ENCODE measurements around the gene TUBB6. TPM values are rescaled to one million over a fixed set of nuclear protein-coding genes. Genes with fewer than 3 reads are reported as not detected.

Gene TUBB6
- polyA plus RNA-seq, 3 donors, result 54.1 to 63.3 (median 58.6) TPM

DNA sequence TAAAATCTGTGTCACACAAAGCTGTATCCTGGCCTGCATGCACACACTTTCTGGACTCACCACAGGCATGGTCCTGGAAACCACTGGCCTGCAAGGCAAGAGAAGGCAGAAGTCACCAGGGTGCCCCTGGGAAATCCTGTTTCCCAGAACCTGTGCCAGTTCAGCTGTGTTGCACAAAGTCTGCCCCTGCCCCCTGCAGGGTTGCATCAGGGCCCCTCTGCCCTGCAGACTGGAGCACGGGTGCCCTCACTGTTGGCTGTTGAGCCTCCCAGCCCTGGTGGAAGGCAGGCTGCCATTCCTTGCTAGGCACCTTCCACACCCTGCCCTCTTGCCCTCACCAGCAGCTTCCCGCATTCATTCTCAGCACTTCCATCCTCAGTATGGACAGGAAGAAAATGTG, 18.0 kb upstream of the TUBB6 start:
- DNase-seq (ENCODE audit: low read depth in 3 of 3, low spot score in 2 of 3), result no peak

- no peak for DNase-seq (ENCODE audit: low read depth in 3 of 3, low spot score in 2 of 3)
Observed at GRCh38 chr18:12291161-12291560, 16.9 kb upstream of the TUBB6 start.

- no peak for DNase-seq (ENCODE audit: low read depth in 3 of 3, low spot score in 2 of 3)
Observed at GRCh38 chr18:12291690-12292089, 16.4 kb upstream of the TUBB6 start.

DNA sequence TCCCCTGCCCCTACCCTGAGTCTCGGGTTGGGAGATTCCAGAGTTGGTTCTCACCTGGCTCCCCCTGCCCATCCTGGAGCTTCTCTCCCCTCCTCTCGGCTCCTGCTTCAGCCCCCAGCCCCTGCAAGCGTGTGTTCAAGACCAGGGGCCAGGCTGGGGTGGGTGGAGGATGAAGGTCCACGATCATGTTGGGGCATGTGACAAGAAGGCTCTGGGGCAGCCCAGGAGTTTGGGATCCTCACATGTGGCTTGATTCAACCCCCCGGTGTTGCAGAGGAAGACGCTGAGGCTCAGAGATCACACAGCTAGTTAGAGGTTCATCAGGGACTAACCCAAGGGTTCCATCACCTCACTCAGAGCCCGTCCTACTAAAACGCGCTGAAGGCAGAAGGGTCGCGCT, 14.2 kb upstream of the TUBB6 start:
- DNase-seq (ENCODE audit: low read depth in 3 of 3, low spot score in 2 of 3), result no peak

- no peak for DNase-seq (ENCODE audit: low read depth in 3 of 3, low spot score in 2 of 3)
Observed at GRCh38 chr18:12295389-12296086, 12.5 kb upstream of the TUBB6 start.

DNA sequence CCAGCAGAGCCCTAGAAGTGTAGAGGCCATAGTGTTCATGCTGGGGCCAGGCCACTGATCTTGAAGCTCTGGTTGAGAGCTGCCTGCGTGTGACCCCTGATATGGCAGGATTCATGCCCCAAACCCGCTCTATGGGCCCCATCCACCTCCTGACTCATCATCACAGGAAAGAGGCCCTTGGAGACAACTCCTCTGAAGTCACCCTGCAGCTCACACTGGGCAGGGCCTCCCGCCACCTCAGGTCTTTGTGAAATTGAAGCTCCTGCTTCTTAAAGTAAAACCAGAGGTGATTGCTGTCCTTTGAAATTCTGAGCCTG, 12.0 kb upstream of the TUBB6 start:
- no peak for DNase-seq (ENCODE audit: low read depth in 3 of 3, low spot score in 2 of 3)

DNA sequence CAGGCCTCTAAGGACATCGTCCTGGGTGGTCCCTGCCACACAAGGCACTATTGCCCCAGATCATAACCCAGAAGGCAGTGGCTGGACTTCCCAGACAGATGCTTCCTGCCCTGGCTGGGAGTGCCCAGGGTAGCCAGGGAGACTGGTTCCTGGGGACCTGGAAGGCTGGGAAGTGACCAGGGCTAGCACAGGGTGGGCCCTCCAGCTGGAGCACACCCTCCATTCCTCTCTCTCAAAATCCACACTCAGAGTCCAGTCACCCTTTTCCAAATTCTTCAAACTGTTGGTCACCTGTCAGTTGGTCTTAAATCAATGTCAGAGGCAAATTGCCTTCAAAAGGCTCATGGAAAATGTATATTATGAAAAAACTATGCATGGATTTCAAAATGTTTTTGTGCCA, 11.6 kb upstream of the TUBB6 start:
- no peak for DNase-seq (ENCODE audit: low read depth in 3 of 3, low spot score in 2 of 3)

DNA sequence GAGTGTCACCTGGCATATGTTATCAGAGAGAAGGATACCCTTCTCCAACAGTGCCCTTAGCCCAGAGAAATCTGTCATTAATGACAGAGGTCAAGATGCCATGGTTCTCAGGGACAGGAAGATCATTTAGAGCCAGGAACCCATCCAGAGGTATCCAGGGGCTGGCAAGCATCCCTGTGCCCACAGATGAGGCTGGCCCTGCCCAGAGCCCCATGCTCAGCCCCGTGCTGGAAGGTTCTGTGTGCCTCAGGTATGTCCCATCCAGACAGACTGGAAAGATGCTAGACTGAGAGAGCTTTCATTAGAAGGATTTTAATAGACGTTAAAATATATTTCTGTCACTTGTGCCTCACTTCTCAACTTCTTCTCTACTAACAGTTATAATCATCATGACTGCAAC, 8.2 kb upstream of the TUBB6 start:
- DNase-seq (ENCODE audit: low read depth in 3 of 3, low spot score in 2 of 3), result no peak

- no peak for DNase-seq (ENCODE audit: low read depth in 3 of 3, low spot score in 2 of 3)
Observed at GRCh38 chr18:12301263-12302005, 6.6 kb upstream of the TUBB6 start.

- no peak for DNase-seq (ENCODE audit: low read depth in 3 of 3, low spot score in 2 of 3)
Observed at GRCh38 chr18:12302391-12303147, 5.5 kb upstream of the TUBB6 start.

- no peak for DNase-seq (ENCODE audit: low read depth in 3 of 3, low spot score in 2 of 3)
Observed at GRCh38 chr18:12304351-12305210, 3.5 kb upstream of the TUBB6 start.

GRCh38 chr18:12305211-12305610, 2.8 kb upstream of the TUBB6 start:
- DNase-seq (ENCODE audit: low read depth in 3 of 3, low spot score in 2 of 3), result no peak

DNA sequence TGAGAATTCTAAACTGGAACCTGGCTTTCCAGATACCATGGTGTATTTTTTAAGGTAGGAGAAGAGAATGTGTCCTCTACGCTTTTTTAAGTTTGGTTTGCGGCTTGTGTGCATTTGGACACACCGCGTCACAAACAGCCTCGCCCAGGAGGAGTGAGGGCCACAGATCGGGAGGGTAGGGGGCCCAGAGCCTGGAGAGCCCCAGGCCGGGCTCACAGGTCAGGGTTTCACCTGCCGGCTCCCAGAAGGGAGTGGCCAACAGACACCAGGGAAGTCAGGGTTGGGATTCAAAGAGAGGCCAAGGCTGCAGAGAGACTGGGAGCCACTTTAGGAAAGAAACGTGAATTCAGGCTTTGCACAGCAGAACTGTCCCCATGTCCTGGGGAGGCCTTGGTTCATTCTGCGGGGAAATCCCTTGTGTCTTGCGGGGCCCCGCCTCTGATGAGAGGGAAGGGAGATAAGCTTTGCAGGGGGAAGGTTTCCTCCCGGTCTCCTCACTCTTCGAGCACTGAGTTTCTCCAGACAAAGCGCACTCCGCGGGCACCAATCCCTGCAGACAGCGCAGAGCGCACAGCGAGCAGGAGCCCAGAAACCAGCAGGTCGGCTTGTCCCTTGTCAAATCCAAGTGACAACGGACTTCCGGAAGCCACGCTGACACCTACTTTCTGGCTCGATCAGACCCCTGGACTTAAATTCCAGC, 2.0 kb upstream of the TUBB6 start:
- no peak for DNase-seq (ENCODE audit: low read depth in 3 of 3, low spot score in 2 of 3)

- no peak for DNase-seq (ENCODE audit: low read depth in 3 of 3, low spot score in 2 of 3)
Observed at GRCh38 chr18:12306752-12307700, 1.0 kb upstream of the TUBB6 start.

GRCh38 chr18:12308386-12309100, 502 bp downstream of the TUBB6 start:
- no peak for DNase-seq (ENCODE audit: low read depth in 3 of 3, low spot score in 2 of 3)

- DNase-seq (ENCODE audit: low read depth in 3 of 3, low spot score in 2 of 3), result no peak
Observed at GRCh38 chr18:12309683-12310198, 1.7 kb downstream of the TUBB6 start.

- no peak for DNase-seq (ENCODE audit: low read depth in 3 of 3, low spot score in 2 of 3)
Observed at GRCh38 chr18:12310762-12311161, 2.7 kb downstream of the TUBB6 start.

DNA sequence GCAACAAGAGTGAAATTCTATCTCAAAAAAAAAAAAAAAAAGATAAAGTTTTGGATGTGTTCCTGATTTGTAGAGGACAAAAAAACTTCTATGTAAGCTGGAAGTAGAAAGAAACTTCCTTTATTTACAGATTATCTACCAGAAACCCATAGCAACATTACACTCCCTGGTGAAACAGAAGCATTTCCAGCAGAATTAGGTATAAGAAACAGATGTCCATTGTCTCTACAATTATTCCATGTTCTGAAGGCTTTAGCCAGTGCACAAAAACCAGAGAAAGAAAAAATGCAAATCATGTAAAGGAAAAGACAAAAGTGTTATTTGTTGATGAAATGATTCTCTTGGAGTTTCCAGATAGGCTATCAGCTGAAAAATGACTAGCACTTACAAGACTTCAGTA, 4.9 kb downstream of the TUBB6 start:
- no peak for DNase-seq (ENCODE audit: low read depth in 3 of 3, low spot score in 2 of 3)

Data from right renal cortex interstitium (tissue), 3 donors.